GM18907 (cell line): ENCODE measurements around the gene RASL10B.
"Not testable (repeated sequence)": the region's sequence is repeated elsewhere in the genome, so short reads cannot be mapped to it uniquely, and the experiment has no call there.

Experiments
- ATAC-seq: cut with Tn5 transposase; IDR thresholded peaks from one replicate; pipeline ENCODE4 v1.9.1; 2021; ENCODE audit warnings: mild to moderate bottlenecking, moderate library complexity; ENCODE audit not compliant: unreplicated experiment

The RASL10B gene

GRCh38 chr17:35731239-35731916, at the start of gene RASL10B:
RASL10B (plus strand) TSS chr17:35731639; CDS start chr17:35735185, 3,546 bp downstream.
- no peak for ATAC-seq

- ATAC-seq = no peak
Observed at GRCh38 chr17:35683591-35683990, 47.8 kb upstream of the RASL10B start.

GRCh38 chr17:35684055-35684802, 47.2 kb upstream of the RASL10B start:
- ATAC-seq = no peak

- no peak for ATAC-seq
Observed at GRCh38 chr17:35692512-35693210, 38.8 kb upstream of the RASL10B start.

GRCh38 chr17:35693662-35694061, 37.8 kb upstream of the RASL10B start:
- no peak for ATAC-seq

GRCh38 chr17:35694906-35695305, 36.5 kb upstream of the RASL10B start:
- no peak for ATAC-seq

- ATAC-seq = no peak
Observed at GRCh38 chr17:35695613-35696012, 35.8 kb upstream of the RASL10B start.

GRCh38 chr17:35698800-35699199, 32.6 kb upstream of the RASL10B start:
- no peak for ATAC-seq

GRCh38 chr17:35700150-35700549, 31.3 kb upstream of the RASL10B start:
- no peak for ATAC-seq

GRCh38 chr17:35701491-35701890, 29.9 kb upstream of the RASL10B start:
- no peak for ATAC-seq

GRCh38 chr17:35703308-35703707, 28.1 kb upstream of the RASL10B start:
- not testable (repeated sequence) for ATAC-seq

GRCh38 chr17:35705230-35705629, 26.2 kb upstream of the RASL10B start:
- ATAC-seq = no peak

- ATAC-seq = no peak
Observed at GRCh38 chr17:35705705-35706104, 25.7 kb upstream of the RASL10B start.

GRCh38 chr17:35708149-35708548, 23.3 kb upstream of the RASL10B start:
- ATAC-seq = no peak

GRCh38 chr17:35708951-35709350, 22.5 kb upstream of the RASL10B start:
- no peak for ATAC-seq

GRCh38 chr17:35709874-35710273, 21.6 kb upstream of the RASL10B start:
- no peak for ATAC-seq

GRCh38 chr17:35710950-35711349, 20.5 kb upstream of the RASL10B start:
- no peak for ATAC-seq

GRCh38 chr17:35713069-35713728, 18.2 kb upstream of the RASL10B start:
- no peak for ATAC-seq

GRCh38 chr17:35714988-35715387, 16.5 kb upstream of the RASL10B start:
- no peak for ATAC-seq

GRCh38 chr17:35715416-35715815, 16.0 kb upstream of the RASL10B start:
- ATAC-seq = no peak

- no peak for ATAC-seq
Observed at GRCh38 chr17:35716173-35716572, 15.3 kb upstream of the RASL10B start.
